HL-60/S4 treated with phorbol 12-myristate 13-acetate at 8.2 ng/mL for 4 days and 3 days (cell line): ENCODE measurements around the gene PDE9A.

Experiments used
- in situ Hi-C: fragments of 300-500 bp; cut with MboI; formaldehyde crosslinking; loops from 2 replicates; pipeline ENCODE4 v1.15.0; 2022; ENCODE audit warnings: low sequenced_read_pairs

The PDE9A gene

GRCh38 chr21:42767561-42767835 is 114.1 kb downstream of the PDE9A start:
- in situ Hi-C loops: no loop called here

GRCh38 chr21:42768324-42769121 is 115.1 kb downstream of the PDE9A start:
- in situ Hi-C loops: no loop called here

GRCh38 chr21:42769183-42769819 is 115.9 kb downstream of the PDE9A start:
- in situ Hi-C loops: no loop called here

DNA sequence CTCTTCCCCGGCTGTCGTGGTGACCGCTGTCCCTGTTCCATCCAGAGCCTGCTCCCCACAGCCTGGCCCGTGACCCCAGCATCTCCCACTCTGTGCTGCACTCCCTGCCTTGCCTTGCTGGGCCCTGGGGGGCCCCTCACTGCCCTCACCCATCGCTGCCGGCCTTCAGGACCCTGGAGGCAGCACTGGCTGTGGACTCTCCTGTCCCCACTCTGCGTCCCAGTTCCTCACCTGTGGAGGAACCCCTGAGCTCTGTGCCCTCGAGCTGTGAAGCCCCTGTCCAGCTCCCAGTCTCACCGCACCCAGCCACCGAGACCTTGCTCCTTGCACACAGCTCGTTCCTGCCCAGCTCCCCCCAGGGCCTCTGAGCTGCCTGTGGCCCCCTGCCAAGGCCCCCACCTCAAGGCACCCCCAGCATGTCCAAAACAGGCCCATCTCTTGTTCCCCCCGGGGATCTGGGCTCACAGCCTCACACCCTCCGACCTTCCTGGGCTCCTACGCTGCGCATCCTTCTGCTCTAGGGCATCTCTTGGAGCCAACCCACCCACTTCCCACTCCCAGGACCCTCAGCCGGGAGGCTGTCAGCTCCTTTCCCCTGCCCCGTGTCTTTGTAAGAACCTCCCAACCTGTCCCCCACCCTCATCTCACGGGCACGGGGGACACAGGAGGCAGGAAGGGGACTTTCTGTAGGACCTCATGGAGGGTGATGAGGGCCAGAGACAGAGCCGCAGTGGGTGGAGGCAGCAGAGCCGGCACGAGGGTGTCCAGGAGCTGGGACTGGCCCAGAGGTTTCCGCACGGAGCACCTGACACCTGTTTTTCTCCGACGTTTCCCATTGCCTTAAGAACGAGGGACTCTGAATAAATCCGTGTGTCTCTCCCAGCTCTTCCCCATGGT is 116.6 kb downstream of the PDE9A start:
- in situ Hi-C loops: no loop called here

- in situ Hi-C loops: no loop called here
Measured at GRCh38 chr21:42770717-42771502, 117.5 kb downstream of the PDE9A start.

DNA sequence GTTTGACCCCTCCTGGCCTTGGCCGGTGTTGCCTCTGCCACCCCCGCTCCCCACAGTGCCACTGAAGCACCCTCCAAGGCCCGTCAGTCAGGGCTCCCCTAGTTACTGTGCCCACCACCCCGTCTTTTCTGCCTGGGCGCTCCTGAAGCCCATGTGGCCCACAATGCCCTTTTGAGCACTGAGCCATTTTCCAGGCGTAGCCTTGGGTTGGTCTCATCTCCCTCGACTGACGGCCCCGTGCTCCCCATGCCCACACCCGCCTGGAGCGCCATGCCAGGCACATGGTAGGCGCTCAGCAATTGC is 118.0 kb downstream of the PDE9A start:
- in situ Hi-C loops: no loop called here

DNA sequence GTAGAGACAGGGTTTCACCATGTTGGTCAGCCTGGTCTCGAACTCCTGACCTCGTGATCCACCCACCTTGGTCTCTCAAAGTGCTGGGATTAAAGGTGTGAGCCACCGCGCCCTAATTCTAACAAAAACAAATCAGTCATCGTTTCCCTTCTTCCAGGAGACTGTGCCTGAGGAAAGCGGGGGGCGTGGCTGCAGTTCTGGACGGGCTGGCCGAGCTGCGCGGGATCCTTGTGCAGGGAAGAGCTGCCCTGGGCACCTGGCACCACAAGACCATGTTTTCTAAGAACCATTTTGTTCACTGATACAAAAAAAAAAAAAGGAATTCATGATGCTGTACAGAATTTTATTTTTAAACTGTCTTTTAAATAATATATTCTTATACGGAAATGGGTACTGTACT is 121.7 kb downstream of the PDE9A start:
- in situ Hi-C loops: no loop called here

DNA sequence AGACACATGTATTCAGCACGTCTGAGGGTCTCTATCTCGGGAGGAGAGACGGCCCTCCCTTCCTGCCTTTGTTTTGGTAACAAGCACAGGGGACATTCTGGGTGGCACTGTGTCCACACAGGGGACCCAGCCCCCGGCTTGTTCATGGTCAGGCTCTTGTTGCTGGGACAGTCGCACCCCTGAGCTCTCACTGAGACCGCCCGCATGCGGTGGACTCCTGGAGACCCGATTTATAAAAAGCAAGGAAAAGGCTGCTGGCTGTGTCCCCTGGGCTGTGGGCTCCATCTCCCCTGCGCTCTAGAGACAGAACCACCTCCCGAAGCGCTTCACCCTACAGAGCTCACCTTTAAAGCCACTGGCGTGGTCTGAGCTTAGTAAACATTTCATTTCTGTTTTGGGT is 122.5 kb downstream of the PDE9A start:
- in situ Hi-C loops: no loop called here

DNA sequence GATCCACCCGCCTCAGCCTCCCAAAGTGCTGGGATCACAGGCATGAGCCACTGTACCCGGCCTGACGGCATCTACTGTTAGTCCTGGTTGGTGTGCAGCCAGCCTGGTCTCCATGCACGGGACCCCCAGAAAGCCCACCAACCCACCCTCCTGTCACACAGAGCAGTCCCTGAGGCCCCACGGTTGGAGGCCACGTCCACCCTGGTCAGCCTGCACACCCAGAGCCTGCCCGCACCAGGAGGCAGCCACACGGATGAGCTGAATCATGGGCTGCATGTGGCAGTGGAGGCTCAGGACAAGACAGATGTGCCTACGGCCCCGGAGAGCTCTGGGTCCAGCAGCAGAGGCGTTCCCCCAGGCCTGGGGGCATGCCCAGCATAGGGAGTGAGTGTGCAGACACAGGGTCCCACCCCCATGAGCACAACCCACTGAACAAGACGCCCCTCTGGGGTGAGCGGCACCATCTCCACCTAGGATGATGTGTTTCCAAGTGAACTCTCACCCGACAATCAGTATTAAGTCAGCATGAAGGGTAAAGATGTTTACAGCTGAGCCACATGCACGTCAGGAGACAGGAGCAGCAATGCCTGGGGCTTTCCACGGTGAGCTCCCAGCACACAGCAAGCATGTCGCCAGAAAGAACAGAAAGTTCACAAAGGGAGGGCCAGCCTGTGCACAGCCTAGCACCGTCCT is 123.8 kb downstream of the PDE9A start:
- in situ Hi-C loops: no loop called here

DNA sequence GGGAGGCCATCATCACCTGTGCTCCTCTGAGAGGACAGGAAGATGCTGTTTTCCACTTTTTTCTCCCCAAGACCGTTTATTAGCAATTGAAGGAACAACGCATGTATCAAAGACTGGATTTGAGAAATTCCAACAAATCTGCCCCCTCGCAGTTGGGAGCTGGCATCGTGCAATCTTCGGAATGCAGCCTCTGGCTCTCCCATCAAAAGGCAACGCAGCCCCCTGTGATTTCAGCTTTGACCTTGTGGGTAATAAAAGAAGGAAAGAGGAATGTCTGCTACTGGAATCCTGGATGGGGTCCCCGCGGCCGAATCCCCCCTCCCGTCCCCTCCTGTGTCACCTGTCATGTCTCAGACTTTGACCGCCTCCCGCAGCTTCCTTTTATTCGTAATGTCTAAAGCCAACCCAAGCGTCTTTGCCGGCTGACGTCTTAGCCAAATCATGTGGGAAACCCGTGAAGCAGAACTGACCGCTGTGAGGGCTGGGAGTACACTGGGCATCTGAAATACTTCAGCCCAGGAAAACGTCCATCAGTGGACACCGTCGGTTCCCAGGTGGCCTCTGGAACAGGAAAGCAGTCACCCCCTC is 124.4 kb downstream of the PDE9A start:
- in situ Hi-C loops: no loop called here

DNA sequence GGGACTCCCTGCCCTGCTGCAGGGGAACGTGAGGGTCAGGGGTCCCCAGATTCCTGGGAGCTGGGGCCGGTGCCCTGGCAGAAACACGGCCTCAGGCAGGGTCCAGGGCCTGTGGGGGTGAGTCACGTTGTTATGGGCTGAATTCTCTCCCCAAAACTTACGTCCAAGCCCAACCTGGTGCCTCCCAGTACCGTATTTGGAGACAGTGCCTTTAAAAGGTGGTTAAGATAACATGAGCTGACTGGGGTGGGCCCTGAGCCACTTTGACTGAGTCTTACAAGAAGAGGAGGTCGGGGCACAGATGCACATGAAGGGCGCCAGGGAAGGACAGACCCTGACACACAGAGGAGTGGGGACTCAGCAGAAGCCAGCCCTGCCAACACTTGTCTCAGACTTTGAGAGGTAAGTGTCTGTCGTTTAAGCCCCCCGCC is 126.0 kb downstream of the PDE9A start:
- in situ Hi-C loops: no loop called here

DNA sequence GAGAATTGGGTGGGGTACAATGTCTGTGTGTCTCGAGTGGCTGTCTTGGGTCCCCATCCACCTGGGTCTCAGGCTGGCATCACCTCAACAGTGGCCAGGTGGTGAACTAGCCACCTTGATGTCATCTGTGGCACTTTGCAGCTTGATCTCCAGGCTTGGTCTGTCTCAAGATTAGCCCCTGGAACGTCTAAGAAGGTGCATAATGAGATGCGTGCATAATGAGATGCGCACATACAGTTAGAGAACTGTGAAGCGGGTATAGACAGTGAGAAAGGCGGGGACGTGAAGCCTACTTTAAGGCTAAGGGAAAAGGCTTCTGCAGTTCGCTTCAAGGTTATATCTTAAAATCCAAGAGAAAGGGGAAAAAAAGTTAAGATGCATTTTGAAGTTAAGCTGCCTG is 127.2 kb downstream of the PDE9A start:
- in situ Hi-C loops: no loop called here

GRCh38 chr21:42781150-42781970 is 127.9 kb downstream of the PDE9A start:
- in situ Hi-C loops: no loop called here

- in situ Hi-C loops: no loop called here
Measured at GRCh38 chr21:42781971-42782722, 128.7 kb downstream of the PDE9A start.

- in situ Hi-C loops: no loop called here
Measured at GRCh38 chr21:42782723-42783242, 129.4 kb downstream of the PDE9A start.

DNA sequence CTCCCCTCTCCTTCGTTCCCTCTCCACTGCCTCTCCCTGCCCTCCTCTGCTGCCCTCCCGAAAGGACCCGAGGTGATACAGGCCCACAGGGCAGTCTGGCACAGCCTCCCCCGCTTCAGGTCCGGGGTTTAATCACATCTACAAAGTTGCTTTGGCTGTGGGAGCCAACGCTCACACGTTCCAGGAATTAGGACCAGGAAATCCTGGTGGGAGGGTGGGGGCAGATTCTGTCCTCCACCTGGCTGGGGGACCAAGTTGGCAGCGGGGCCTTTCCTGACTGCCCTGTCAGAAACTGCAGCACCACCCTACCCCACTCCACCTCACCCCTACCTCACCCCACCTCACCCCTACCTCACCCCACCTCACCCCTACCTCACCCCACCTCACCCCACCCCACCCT is 130.9 kb downstream of the PDE9A start:
- in situ Hi-C loops: no loop called here

GRCh38 chr21:42784896-42785451 is 131.6 kb downstream of the PDE9A start:
- in situ Hi-C loops: no loop called here
